ENCODE data around the gene SSH2. TPM values are rescaled to one million over a fixed set of nuclear protein-coding genes. Genes with fewer than 3 reads are reported as not detected.
"Not testable (repeated sequence)": the region's sequence is repeated elsewhere in the genome, so short reads cannot be mapped to it uniquely, and the experiment has no call there.

The SSH2 gene
- polyA plus RNA-seq, 1 of the 3 experiments (the other 2 are of a cell fraction) = 8.8 TPM

- TF ChIP-seq REST (IDR thresholded peaks at IDR 0.05; ENCODE audit: low read depth, low read length) = no peak
- no peak for TF ChIP-seq EZH2phosphoT487 (IDR thresholded peaks at IDR 0.05; ENCODE audit: borderline replicate concordance, low read depth)
- TF ChIP-seq SMC3 (IDR thresholded peaks at IDR 0.05; ENCODE audit: low read depth, low read length) = no peak
- TF ChIP-seq USF2 (IDR thresholded peaks at IDR 0.05; ENCODE audit: borderline replicate concordance, low read depth, low read length) = no peak
- TF ChIP-seq FOXM1 (IDR thresholded peaks at IDR 0.05; ENCODE audit: low read depth) = 0 out of 2 replicates have a peak, but pooled peaks have one; percentile 19
Observed at GRCh38 chr17:29726715-29727252, 203.2 kb downstream of the SSH2 start (continued).

- H3K27ac ChIP-seq (ENCODE audit: low read depth in 2 of 2, low read length in 1 of 2) = peak overlapping the region in 1 of 2 experiments; percentile 100; a peak in 2 of 4 replicates
- POLR2A ChIA-PET; H3K4me3 ChIP-seq (ENCODE audit: low read depth in 2 of 2, low read length in 1 of 2); H3K9me2 ChIP-seq; H3K4me2 ChIP-seq; DNase-seq; H2AFZ ChIP-seq (ENCODE audit: low read depth); CTCF ChIA-PET; H3K9me3 ChIP-seq; H3K9ac ChIP-seq; H3K27me3 ChIP-seq (ENCODE audit: insufficient read depth); H4K20me1 ChIP-seq (ENCODE audit: insufficient read depth): not testable (repeated sequence)
- H3F3A ChIP-seq (replicated peaks; ENCODE audit: insufficient read depth) = peaks cover 21% of the 10 kb centered on the region
- H3K36me3 ChIP-seq (replicated peaks in 1 of 2; ENCODE audit: control insufficient read depth in 1 of 2, insufficient read depth in 2 of 2, low read length in 1 of 2) = peaks cover 0 to 10% of the 10 kb centered on the region in 2 experiments
- 94% methylated on average over 1 of the region's 1 CpG for WGBS (ENCODE audit: low lambda C conversion rate)
- peaks cover 21% of the 10 kb centered on the region; the same call in 1 of the 2 replicates for H3K79me2 ChIP-seq (ENCODE audit: insufficient read depth)
- H3K4me1 ChIP-seq (ENCODE audit: control insufficient read depth in 1 of 2, insufficient read depth in 2 of 2, low read depth in 1 of 2, low read length in 1 of 2) = peaks cover 31 to 57% of the 10 kb centered on the region in 2 experiments
Observed at GRCh38 chr17:29725408-29725807, 204.6 kb downstream of the SSH2 start.

GRCh38 chr17:29723278-29724047 is 206.6 kb downstream of the SSH2 start:
- Histone ChIP-seq H3K4me2 (no peak overlapping the region), H3K79me2 (ENCODE audit: insufficient read depth) (peaks cover 17% of the 10 kb centered on the region; the same call in 1 of the 2 replicates), H3K36me3 (replicated peaks in 1 of 2; ENCODE audit: control insufficient read depth in 1 of 2, insufficient read depth in 2 of 2, low read length in 1 of 2) (peaks cover 2 to 3% of the 10 kb centered on the region in 2 experiments), H3K27ac (ENCODE audit: low read depth in 2 of 2, low read length in 1 of 2) (peak overlapping the region; percentile 28 to 95; a peak in 3 of 4 replicates), H3K27me3 (ENCODE audit: insufficient read depth) (no peaks in the 10 kb centered on the region), H4K20me1 (ENCODE audit: insufficient read depth) (no peaks in the 10 kb centered on the region), H2AFZ (ENCODE audit: low read depth) (no peak overlapping the region), H3K9me2 (no peaks in the 10 kb centered on the region), H3K9me3 (no peaks in the 10 kb centered on the region), H3K9ac (no peak overlapping the region), H3K4me1 (ENCODE audit: control insufficient read depth in 1 of 2, insufficient read depth in 2 of 2, low read depth in 1 of 2, low read length in 1 of 2) (peaks cover 35 to 58% of the 10 kb centered on the region in 2 experiments), H3K4me3 (ENCODE audit: low read depth in 2 of 2, low read length in 1 of 2) (no peak overlapping the region), H3F3A (replicated peaks; ENCODE audit: insufficient read depth) (peaks cover 21% of the 10 kb centered on the region)
- CTCF ChIA-PET = interaction anchor here (0.7 to 2.0 kb wide), 5 partner anchors 9 to 207 kb away, joined by 3 to 6 read pairs (median 3); no protein-coding TSS in a partner anchor
- DNase-seq = no peak
- TF ChIP-seq USF1 (IDR thresholded peaks at IDR 0.05; ENCODE audit: borderline replicate concordance, low read depth) (no peak), TEAD4 (IDR thresholded peaks at IDR 0.05; ENCODE audit: borderline replicate concordance, insufficient read depth) (no peak), GABPA (IDR thresholded peaks at IDR 0.05; ENCODE audit: low read depth) (no peak), MXI1 (IDR thresholded peaks at IDR 0.05; ENCODE audit: low read depth, low read length) (no peak), RXRA (IDR thresholded peaks at IDR 0.05; ENCODE audit: borderline replicate concordance, low read depth) (no peak), PBX3 (IDR thresholded peaks at IDR 0.05) (no peak), TCF12 (IDR thresholded peaks at IDR 0.05) (no peak)
- POLR2A ChIA-PET = interaction anchor here (1.1 to 1.9 kb wide), 2 partner anchors 13 to 38 kb away, joined by 3 to 5 read pairs; no protein-coding TSS in a partner anchor
- WGBS (ENCODE audit: low lambda C conversion rate) = 96% methylated on average over 2 of the region's 2 CpGs

Data from SK-N-SH (cell line).